ENCODE data around the gene PIGM.

The PIGM gene

DNA sequence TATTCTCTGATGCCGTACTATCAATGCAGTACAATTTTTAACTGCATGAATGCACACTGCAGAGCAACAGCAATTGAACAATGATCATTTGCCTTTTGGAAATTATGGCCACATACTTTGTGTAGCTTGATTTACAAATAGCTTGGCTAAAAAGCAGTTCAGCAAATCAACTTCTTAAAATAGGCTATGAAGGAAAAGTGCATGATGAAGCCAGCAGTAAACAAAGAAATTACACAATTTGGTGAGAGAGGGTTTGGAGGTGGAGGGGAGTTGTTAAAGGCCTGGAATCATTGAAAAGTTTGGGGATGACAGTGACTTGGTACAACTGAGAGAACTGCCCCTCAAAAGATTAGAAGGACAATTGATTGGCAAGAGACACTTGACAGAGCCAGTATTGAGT lies 6.5 kb downstream of the PIGM start:
- no peak overlapping the region for H3K4me3 ChIP-seq
- H3K27ac ChIP-seq: no peak overlapping the region

GRCh38 chr1:160024195-160024905 lies 7.4 kb downstream of the PIGM start:
- no peak overlapping the region for H3K4me3 ChIP-seq
- H3K27ac ChIP-seq: no peak overlapping the region

- H3K27ac ChIP-seq: no peak overlapping the region
- no peak overlapping the region for H3K4me3 ChIP-seq
These were observed 9.2 kb downstream of the PIGM start for GRCh38 chr1:160022330-160023310.

DNA sequence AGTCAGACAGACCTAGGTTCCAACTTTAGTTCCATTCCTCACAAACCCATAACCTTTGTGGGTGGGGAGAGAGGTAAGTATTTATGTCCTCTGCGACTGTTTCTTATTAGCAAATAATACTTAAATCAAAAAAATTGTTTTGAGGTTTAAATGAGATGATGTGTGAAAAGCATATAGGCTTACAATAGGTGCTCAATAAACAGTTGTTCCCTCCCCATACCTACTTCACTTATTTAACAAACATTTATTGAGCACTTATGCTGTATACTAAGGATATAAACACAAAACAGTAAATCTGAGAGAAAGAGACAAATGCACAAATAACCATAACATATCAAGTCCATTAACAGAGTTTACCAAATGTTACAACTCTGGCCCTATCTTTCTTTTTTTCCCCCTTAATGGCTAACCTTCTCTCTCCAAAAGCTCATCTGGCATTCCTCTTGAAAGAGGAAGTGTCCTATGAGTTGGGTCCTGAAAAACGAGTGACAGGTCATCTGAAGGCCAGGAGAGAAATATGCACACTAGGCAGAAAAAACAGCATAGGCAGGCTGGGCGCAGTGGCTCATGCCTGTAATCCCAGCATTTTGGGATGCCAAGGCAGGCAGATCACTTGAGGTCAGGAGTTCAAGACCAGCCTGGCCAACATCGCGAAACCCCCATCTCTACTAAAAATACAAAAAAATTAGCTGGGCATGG lies 10.3 kb downstream of the PIGM start:
- Histone ChIP-seq H3K4me3 (no peak overlapping the region), H3K27ac (no peak overlapping the region)

- no peak overlapping the region for H3K4me3 ChIP-seq
- H3K27ac ChIP-seq: no peak overlapping the region
These were observed 11.6 kb downstream of the PIGM start for GRCh38 chr1:160020196-160020595.

- H3K4me3 ChIP-seq: no peak overlapping the region
- no peak overlapping the region for H3K27ac ChIP-seq
These were observed 12.9 kb downstream of the PIGM start for GRCh38 chr1:160018900-160019299.

GRCh38 chr1:160018347-160018746 lies 13.4 kb downstream of the PIGM start:
- Histone ChIP-seq H3K4me3 (no peak overlapping the region), H3K27ac (no peak overlapping the region)

DNA sequence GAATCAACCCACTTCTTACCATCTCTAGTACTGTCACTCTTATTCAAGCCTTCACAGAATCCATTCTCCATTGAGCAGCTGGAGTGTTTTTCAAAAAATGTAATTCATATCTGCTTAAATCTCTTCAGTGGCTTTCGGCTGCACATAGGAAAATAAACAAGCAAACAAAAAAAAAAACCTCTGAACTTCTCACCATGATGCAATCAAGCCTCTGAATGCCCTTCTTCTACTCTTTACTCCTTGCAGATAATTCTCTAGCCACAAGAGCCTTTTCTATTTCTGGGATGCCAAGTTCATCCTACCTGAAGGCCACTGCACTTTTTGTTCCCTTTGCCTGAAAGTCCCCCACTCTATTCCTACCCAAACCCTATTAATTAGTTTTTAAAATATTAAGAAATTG lies 14.2 kb downstream of the PIGM start:
- H3K27ac ChIP-seq: no peak overlapping the region
- H3K4me3 ChIP-seq: no peak overlapping the region

GRCh38 chr1:160011781-160012180 lies 20.0 kb downstream of the PIGM start:
- Histone ChIP-seq H3K4me3 (no peak overlapping the region), H3K27ac (no peak overlapping the region)

- no peak overlapping the region for H3K27ac ChIP-seq
These were observed 22.0 kb downstream of the PIGM start for GRCh38 chr1:160009801-160010200.

GRCh38 chr1:160009081-160009480 lies 22.7 kb downstream of the PIGM start:
- Histone ChIP-seq H3K27ac (no peak overlapping the region), H3K4me3 (no peak overlapping the region)

More at GRCh38 chr1:160009801-160010200, 22.0 kb downstream of the PIGM start:
- H3K4me3 ChIP-seq: no peak overlapping the region

GRCh38 chr1:160007577-160008200 lies 24.1 kb downstream of the PIGM start:
- Histone ChIP-seq H3K4me3 (no peak overlapping the region), H3K27ac (no peak overlapping the region)

GRCh38 chr1:160006312-160006940 lies 25.4 kb downstream of the PIGM start:
- Histone ChIP-seq H3K4me3 (no peak overlapping the region), H3K27ac (no peak overlapping the region)

DNA sequence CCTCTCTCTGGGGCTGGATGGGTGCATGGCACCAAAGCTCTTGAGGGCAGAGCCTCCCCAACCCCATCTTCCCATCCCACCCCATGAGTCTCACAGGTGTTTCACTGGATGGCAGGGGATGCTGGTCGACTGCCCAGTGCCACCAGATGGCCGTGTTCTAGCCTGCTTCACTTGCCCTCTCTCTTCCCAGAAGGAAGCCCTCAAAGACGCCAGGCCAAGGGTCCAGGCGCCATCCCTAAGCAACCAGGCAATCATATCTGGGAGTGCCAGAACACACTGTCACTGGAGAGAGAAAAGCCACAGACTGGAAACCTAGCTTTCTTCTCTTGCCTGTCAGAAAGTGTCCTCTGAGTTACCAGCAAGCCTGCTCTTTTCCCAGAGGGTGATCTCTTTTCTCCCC lies 26.7 kb downstream of the PIGM start:
- no peak overlapping the region for H3K27ac ChIP-seq
- no peak overlapping the region for H3K4me3 ChIP-seq

DNA sequence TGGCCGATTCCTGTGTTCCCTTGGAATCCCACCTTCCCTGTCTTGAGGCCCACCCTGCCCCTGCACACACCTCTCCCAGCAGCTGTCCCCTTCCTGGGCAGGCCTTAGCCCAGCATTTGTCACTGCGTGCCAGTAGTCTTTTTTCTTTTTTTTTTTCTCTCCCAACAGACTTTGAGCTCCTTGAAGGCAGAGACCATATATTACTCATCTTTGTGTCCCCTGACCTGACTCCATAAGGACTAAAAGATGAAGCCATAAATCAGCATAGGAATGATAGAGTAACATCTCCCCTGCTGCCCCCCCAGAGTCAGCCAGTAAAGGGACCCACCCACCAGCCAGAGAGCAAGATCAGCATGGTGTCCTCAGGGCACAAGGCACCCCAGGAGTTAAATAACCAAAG lies 27.4 kb downstream of the PIGM start:
- H3K27ac ChIP-seq: no peak overlapping the region
- H3K4me3 ChIP-seq: no peak overlapping the region

GRCh38 chr1:160004001-160004400 lies 27.8 kb downstream of the PIGM start:
- no peak overlapping the region for H3K27ac ChIP-seq
- no peak overlapping the region for H3K4me3 ChIP-seq

DNA sequence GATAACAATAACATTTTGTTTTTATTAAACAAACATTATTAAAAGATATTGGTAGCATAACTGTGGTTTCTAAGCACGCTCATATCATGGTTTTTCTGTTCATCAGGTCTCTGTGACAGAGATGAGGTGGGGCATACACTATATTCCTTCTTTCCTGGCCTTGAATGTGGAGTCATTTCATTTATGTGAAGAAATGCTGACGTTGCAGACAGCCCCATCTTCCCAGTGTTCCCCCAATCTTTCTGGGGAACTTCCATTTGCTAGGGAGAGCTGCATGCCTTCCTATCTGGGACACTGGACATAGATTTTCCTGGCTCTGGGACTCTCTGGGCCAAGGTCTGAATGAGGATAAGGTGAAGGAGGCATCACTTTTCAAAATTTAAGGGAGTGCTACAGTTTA lies 30.4 kb downstream of the PIGM start:
- Histone ChIP-seq H3K4me3 (no peak overlapping the region), H3K27ac (no peak overlapping the region)

DNA sequence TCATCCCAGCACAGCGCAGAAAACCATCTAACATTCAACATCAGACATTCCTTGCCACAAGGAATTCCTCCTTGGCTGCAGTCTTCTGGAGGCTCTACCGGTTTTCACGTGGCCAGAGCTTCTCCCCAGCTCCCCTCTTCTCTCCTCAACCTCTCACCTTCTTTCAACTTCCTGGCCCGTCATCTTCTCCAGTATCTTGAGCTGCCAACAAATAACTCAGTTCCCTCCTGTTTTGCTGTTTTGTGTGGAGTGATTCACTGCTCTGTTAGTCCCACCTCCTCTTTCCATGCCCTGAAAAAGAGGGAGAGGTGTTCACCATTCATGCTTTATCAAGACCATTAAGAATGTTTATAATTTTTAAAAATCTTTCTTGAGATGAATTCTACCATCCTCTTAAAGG lies 32.6 kb downstream of the PIGM start:
- Histone ChIP-seq H3K27ac (no peak overlapping the region), H3K4me3 (no peak overlapping the region)

- H3K27ac ChIP-seq: no peak overlapping the region
- H3K4me3 ChIP-seq: no peak overlapping the region
These were observed 35.1 kb downstream of the PIGM start for GRCh38 chr1:159996653-159997052.

DNA sequence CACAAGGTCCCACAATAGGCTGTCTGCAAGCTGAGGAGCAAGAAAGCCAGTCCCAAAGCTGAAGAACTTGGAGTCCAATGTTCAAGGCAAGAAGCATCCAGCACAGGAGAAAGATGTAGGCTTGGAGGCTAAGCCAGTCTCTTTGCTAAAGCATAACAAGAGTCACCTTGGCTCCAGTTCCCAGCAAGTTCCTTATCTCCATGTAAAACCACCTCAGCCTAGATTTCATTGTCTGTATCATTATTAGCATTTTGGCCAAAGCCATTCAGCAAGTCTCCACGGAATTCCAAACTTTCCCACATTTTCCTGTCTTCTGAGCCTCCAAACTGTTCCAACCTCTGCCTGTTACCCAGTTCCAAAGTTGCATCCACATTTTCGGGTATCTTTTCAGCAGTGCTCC lies 36.9 kb downstream of the PIGM start:
- no peak overlapping the region for H3K27ac ChIP-seq

More for the DNA sequence above, 36.9 kb downstream of the PIGM start:
- H3K4me3 ChIP-seq: no peak overlapping the region
